ENCODE measurements around the gene ZNF664.

The ZNF664 gene

GRCh38 chr12:123967121-123967586 lies 5.9 kb upstream of the ZNF664 start:
- TF ChIP-seq, protein P1, sequence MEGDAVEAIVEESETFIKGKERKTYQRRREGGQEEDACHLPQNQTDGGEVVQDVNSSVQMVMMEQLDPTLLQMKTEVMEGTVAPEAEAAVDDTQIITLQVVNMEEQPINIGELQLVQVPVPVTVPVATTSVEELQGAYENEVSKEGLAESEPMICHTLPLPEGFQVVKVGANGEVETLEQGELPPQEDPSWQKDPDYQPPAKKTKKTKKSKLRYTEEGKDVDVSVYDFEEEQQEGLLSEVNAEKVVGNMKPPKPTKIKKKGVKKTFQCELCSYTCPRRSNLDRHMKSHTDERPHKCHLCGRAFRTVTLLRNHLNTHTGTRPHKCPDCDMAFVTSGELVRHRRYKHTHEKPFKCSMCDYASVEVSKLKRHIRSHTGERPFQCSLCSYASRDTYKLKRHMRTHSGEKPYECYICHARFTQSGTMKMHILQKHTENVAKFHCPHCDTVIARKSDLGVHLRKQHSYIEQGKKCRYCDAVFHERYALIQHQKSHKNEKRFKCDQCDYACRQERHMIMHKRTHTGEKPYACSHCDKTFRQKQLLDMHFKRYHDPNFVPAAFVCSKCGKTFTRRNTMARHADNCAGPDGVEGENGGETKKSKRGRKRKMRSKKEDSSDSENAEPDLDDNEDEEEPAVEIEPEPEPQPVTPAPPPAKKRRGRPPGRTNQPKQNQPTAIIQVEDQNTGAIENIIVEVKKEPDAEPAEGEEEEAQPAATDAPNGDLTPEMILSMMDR (conservative IDR thresholded peaks at IDR 0.05; ENCODE audit: low read depth, low read length): no peak
- H3K4me3 ChIP-seq (ENCODE audit: low read length): no peak overlapping the region
- DNase-seq (ENCODE audit: low read depth): no peak

DNA sequence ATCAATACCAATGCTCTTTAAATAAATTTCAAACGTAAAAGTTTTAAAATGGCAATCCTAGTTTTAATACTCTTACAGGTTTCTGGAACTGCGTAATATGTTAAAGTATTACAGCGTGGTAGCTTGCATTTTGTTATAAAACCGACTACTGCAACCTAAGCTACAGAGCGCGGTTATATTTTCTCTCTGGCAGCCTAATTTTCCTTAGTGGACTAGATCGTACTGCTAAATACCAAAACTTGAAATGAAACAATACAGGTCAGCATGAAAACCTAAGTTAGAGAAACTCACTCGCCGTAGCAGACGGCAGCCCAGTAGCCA lies 1.6 kb upstream of the ZNF664 start:
- TF ChIP-seq, protein P1 (conservative IDR thresholded peaks at IDR 0.05; ENCODE audit: low read depth, low read length): no peak
- no peak for DNase-seq (ENCODE audit: low read depth)
- peak overlapping the region; percentile 79 for H3K4me3 ChIP-seq (ENCODE audit: low read length)

GRCh38 chr12:123971770-123972456 lies 1.1 kb upstream of the ZNF664 start:
- DNase-seq (ENCODE audit: low read depth): no peak
- H3K4me3 ChIP-seq (ENCODE audit: low read length): peak overlapping the region; percentile 79
- TF ChIP-seq, protein P1 (conservative IDR thresholded peaks at IDR 0.05; ENCODE audit: low read depth, low read length): no peak

- peak overlapping the region; percentile 80 for H3K4me3 ChIP-seq (ENCODE audit: low read length)
- DNase-seq (ENCODE audit: low read depth): no peak
- TF ChIP-seq, protein P1 (conservative IDR thresholded peaks at IDR 0.05; ENCODE audit: low read depth, low read length): no peak
Measured at GRCh38 chr12:123973552-123974341, 732 bp downstream of the ZNF664 start.

DNA sequence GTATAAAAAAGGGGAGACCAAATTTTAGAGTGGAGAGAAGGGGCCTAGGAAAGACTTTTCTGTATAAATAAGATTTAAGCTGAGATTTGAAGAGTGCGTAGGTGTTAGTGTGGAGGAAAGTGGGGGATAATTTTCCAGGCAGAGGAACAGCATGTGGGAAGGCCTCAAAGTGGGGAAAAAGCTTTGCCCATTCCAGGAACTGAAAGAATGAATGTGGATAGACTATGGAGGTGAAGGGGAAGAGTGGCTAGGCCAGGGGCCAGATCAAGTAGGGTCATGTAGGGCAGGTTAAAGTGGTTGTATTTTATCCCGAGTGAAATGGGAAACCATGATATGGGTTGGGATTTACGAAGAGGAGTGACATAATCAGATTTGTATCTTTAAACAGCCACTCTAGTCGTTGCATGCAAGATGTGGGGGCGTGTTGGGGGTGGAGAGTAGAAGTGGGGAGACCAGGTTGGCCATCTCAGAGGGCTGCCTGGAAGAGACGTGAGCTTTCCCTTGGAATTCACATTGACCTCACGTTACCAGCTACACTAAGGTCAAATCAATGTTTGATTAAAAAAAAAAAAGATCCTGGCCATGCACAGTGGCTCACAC lies 3.3 kb downstream of the ZNF664 start:
- H3K4me3 ChIP-seq (ENCODE audit: low read length): no peak overlapping the region
- no peak for DNase-seq (ENCODE audit: low read depth)
- TF ChIP-seq, protein P1 (conservative IDR thresholded peaks at IDR 0.05; ENCODE audit: low read depth, low read length): no peak

GRCh38 chr12:123979566-123979965 lies 6.6 kb downstream of the ZNF664 start:
- no peak for DNase-seq (ENCODE audit: low read depth)
- no peak overlapping the region for H3K4me3 ChIP-seq (ENCODE audit: low read length)
- TF ChIP-seq, protein P1 (conservative IDR thresholded peaks at IDR 0.05; ENCODE audit: low read depth, low read length): no peak

Measured in retinal pigment epithelial cell (primary cell).